ENCODE data around the gene TBC1D22A.
"Not testable (repeated sequence)": the region's sequence is repeated elsewhere in the genome, so short reads cannot be mapped to it uniquely, and the experiment has no call there.

TBC1D22A gene

GRCh38 chr22:46813816-46814597, 51.6 kb downstream of the TBC1D22A start:
- no peak for DNase-seq (ENCODE audit: low spot score)

- no peak for DNase-seq (ENCODE audit: low spot score)
Observed at GRCh38 chr22:46815132-46815531, 52.7 kb downstream of the TBC1D22A start.

DNA sequence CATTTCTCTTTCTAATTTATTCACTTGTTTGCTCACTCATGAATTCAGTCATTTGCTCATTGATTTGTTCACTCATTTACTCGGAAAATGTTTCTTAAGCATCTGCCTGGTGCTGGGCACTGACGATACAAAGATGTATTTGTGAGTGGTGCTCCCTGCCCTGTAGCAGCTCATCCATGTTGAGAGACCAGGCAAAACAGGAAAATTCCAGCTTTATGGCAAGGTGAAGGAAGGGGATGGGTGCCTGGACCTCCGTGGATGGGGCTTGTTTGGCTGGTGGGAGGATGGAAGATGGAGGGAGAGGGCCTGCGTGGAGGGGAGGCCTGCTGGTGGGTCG, 53.1 kb downstream of the TBC1D22A start:
- no peak for DNase-seq (ENCODE audit: low spot score)

GRCh38 chr22:46815896-46816731, 53.7 kb downstream of the TBC1D22A start:
- DNase-seq (ENCODE audit: low spot score): no peak

DNA sequence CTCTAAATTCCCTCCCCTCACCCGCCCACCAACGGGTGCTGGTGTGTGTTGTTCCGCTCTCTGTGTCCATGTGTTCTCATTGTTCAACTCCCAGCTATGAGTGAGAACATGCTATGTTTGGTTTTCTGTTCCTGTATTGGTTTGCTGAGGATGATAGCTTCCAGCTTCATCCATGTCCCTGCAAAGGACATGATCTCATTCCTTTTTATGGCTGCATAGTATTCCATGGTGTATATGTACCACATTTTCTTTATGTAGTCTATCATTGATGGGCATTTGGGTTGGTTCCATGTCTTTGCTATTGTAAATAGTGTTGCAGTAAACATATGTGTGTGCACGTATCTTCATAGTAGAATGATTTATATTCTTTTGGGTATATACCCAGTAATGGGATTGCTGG, 54.9 kb downstream of the TBC1D22A start:
- DNase-seq (ENCODE audit: low spot score): not testable (repeated sequence)

GRCh38 chr22:46823248-46823647, 60.8 kb downstream of the TBC1D22A start:
- DNase-seq (ENCODE audit: low spot score): no peak

DNA sequence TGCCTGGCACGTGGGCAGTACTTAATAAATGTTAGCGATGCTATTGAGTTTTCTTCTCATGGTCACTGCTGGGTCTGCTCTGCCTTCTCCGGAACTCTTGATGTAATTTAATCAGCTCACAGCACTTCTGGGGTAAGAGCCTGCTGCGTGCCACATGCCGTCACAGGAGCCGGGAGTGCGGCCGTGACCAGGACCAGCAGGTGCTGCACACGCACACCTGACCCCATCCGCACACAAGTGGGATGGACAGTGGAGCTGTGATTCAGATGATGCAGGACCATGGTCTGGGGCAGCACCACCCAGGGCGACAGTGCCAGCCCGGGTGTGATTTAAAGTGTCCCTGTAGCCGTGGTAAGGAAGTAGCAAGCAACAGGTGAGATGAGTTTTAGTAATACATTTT, 61.2 kb downstream of the TBC1D22A start:
- DNase-seq (ENCODE audit: low spot score): no peak

- no peak for DNase-seq (ENCODE audit: low spot score)
Observed at GRCh38 chr22:46824344-46824909, 62.0 kb downstream of the TBC1D22A start.

GRCh38 chr22:46824980-46825544, 62.6 kb downstream of the TBC1D22A start:
- no peak for DNase-seq (ENCODE audit: low spot score)

- DNase-seq (ENCODE audit: low spot score): no peak
Observed at GRCh38 chr22:46826438-46827135, 64.1 kb downstream of the TBC1D22A start.

DNA sequence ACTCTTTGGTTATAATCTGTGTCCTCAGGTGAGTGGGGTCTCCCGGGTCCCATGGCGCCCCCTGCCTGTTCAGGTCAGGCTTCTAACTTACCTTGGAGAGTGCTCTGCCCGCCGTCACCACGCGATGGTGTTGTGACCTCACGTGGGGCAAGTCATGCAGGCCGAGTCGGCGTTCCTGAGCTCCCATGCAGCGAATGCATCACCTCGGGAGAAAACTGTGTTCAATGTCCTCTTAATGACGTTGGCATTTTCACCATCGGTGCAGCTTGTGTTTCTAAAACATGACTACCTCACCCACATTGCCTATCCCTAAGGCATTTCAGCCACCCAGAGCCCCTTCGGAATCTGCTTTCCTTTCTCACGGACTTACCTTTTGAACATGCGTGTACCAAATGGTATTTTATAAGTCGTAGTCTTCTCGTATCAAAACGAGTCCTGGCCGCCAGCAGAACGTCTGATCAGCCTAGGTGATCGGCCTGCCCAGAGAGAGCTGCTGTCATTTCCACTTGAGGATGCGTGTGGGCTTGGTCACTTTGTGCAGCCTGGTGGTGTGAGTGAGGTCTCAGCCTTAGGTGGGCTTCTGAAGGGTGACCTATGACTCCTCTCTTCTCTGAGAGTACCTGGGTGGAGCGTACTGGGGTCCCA, 64.8 kb downstream of the TBC1D22A start:
- no peak for DNase-seq (ENCODE audit: low spot score)

DNA sequence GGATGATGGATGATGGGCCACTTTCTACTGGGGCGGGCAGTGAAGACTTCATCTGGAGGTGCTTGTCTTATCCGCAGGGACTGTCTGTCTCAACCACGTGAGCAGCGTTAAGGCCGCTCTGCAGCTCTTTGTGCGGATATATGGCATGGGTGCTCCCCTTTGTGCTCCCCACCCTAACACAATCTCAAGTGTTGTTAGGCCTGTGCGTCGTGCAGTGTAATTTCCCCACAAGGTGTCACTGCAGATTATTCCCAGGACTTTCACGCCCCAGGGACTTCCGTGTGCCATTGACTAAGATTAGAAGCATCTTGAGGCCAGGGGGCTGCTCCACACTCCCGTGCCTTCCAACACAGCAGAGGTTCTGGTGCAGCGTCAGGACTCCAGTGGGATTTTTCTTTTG, 65.3 kb downstream of the TBC1D22A start:
- no peak for DNase-seq (ENCODE audit: low spot score)

DNA sequence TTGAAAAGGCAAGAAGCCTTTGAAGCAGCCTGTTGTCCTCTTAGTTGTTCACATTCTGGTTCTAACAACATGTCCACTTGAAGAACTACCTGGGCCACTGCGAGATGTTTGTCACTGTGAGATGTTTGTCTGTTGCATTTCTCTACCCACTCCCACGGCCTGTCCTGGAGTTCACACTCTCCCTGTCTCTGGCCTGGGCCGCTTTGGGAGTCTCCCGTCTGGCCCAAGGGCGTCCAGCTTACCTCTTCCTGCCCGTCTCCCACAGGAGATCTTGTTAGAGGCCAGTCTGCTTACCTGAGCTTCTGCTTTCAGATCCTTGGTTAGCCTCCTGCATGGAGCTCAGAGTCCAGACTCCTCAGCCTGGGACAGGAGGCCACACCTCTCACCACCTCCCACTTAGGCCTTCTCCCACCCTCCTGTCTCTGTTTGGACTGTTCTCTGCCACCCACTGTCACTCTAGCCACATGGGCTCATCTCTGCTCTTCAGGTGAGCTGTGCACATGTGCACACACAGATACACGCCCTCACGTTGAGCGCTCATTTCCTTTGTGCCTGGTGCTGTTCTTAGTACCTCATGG, 66.0 kb downstream of the TBC1D22A start:
- no peak for DNase-seq (ENCODE audit: low spot score)

GRCh38 chr22:46829117-46829891, 66.9 kb downstream of the TBC1D22A start:
- DNase-seq (ENCODE audit: low spot score): no peak

- DNase-seq (ENCODE audit: low spot score): no peak
Observed at GRCh38 chr22:46829941-46830715, 67.7 kb downstream of the TBC1D22A start.

- DNase-seq (ENCODE audit: low spot score): no peak
Observed at GRCh38 chr22:46830841-46831240, 68.4 kb downstream of the TBC1D22A start.

DNA sequence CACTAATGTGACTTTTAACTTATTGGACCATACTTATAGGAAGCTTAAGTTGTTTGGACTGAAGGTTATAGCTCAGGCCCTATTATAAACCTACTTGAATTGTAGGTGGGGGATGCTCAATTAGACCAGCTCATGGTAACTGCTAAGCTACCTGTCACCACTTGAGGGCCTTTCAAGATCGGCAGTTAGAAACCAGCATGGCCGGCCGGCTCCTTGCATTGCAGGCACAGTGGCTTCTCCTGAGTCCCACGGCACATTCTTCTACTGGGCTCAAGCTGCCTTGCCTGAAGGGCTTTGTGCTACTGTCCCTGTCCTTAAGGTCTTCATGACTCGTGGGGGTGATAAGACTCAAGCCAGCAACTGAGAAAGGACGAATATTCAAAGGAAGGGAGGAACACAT, 70.8 kb downstream of the TBC1D22A start:
- DNase-seq (ENCODE audit: low spot score): no peak

- no peak for DNase-seq (ENCODE audit: low spot score)
Observed at GRCh38 chr22:46834021-46834737, 71.7 kb downstream of the TBC1D22A start.

DNA sequence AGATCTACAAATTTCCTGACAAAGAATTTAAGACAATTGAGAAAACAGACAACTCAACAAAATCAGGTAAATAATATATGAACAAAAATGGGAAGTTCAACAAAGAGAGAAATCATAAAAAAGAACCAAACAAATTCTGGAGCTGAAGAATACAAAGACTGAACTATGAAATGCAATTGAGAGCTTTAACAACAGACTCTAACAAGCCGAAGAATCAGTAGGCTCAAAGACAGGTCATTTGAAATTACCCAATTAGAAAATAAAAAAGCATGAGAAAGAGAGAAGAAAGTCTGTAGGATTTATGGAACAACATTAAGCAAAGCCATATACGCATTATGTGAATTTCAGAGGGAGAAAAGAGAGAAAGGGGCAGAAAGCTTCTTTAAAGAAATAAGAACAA, 72.8 kb downstream of the TBC1D22A start:
- no peak for DNase-seq (ENCODE audit: low spot score)
